ENCODE measurements around the gene CLEC2D. TPM values are rescaled to one million over a fixed set of nuclear protein-coding genes. Genes with fewer than 3 reads are reported as not detected.
A peak's percentile ranks its signal among the peaks of the same experiment; 100 is the strongest.
"Not testable (repeated sequence)": the region's sequence is repeated elsewhere in the genome, so short reads cannot be mapped to it uniquely, and the experiment has no call there.

CLEC2D gene
- total and polyA plus RNA-seq, 7 donors, result 0.69 to 24.0 (median 8.6) TPM

DNA sequence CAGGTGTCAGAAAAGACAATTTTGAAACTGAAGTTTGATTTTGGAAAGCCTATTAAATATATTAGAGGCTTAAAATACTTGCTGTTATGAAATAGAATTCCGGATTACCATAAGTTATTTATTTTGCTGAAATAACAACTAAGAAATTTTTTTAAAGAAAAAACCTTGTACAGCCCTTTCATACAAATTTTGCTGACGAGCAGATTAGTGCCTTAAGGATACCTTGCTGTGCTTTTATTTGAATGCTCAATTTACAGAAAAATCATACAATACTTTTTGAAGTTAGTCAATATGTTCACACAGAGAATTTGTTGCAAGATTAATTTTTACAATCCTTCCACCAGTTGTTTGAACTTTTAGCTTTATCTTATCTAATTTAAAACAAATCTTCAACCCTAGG is 29.5 kb upstream of the CLEC2D start:
- Histone ChIP-seq H3K9me3 (no peaks in the 10 kb centered on the region), H3K4me1 (no peaks in the 10 kb centered on the region), H3K27me3 (no peaks in the 10 kb centered on the region), H3K36me3 (no peaks in the 10 kb centered on the region), H3K4me3 (no peak overlapping the region), H3K27ac (no peak overlapping the region)
- DNase-seq, result no peak
- TF ChIP-seq POLR2A (IDR thresholded peaks at IDR 0.05), result no peak
- no peak for TF ChIP-seq EP300 (IDR thresholded peaks at IDR 0.05)
- TF ChIP-seq POLR2AphosphoS5 (IDR thresholded peaks at IDR 0.05), result no peak
- TF ChIP-seq, protein P1, sequence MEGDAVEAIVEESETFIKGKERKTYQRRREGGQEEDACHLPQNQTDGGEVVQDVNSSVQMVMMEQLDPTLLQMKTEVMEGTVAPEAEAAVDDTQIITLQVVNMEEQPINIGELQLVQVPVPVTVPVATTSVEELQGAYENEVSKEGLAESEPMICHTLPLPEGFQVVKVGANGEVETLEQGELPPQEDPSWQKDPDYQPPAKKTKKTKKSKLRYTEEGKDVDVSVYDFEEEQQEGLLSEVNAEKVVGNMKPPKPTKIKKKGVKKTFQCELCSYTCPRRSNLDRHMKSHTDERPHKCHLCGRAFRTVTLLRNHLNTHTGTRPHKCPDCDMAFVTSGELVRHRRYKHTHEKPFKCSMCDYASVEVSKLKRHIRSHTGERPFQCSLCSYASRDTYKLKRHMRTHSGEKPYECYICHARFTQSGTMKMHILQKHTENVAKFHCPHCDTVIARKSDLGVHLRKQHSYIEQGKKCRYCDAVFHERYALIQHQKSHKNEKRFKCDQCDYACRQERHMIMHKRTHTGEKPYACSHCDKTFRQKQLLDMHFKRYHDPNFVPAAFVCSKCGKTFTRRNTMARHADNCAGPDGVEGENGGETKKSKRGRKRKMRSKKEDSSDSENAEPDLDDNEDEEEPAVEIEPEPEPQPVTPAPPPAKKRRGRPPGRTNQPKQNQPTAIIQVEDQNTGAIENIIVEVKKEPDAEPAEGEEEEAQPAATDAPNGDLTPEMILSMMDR (IDR thresholded peaks at IDR 0.05), result no peak
- WGBS, 2 donors, result 95 to 97% methylated on average over 2 of the region's 2 CpGs
- intact Hi-C loops (cut with DNase I), result no loop called here

GRCh38 chr12:9642606-9643265 is 26.8 kb upstream of the CLEC2D start:
- no peaks in the 10 kb centered on the region for H3K9me3 ChIP-seq
- WGBS, 2 donors, result 85% methylated on average over 15 of the region's 15 CpGs
- intact Hi-C loops (cut with DNase I), result no loop called here
- H3K36me3 ChIP-seq, result no peaks in the 10 kb centered on the region
- no peak overlapping the region for H3K27ac ChIP-seq
- H3K4me1 ChIP-seq, result peaks cover 0 to 7% (median 6%) of the 10 kb centered on the region in 4 donors
- TF ChIP-seq POLR2A (IDR thresholded peaks at IDR 0.05) (no peak), EP300 (IDR thresholded peaks at IDR 0.05) (no peak), POLR2AphosphoS5 (IDR thresholded peaks at IDR 0.05) (no peak)
- TF ChIP-seq, protein P1 (IDR thresholded peaks at IDR 0.05), result no peak
- no peak for DNase-seq
- H3K4me3 ChIP-seq, result no peak overlapping the region
- H3K27me3 ChIP-seq, result no peaks in the 10 kb centered on the region

- Histone ChIP-seq H3K27ac (no peak overlapping the region), H3K36me3 (no peaks in the 10 kb centered on the region), H3K27me3 (no peaks in the 10 kb centered on the region), H3K4me3 (no peak overlapping the region), H3K4me1 (peaks cover 0 to 8% (median 6%) of the 10 kb centered on the region in 4 donors), H3K9me3 (no peaks in the 10 kb centered on the region)
- DNase-seq, result no peak
- TF ChIP-seq POLR2AphosphoS5 (IDR thresholded peaks at IDR 0.05) (no peak), EP300 (IDR thresholded peaks at IDR 0.05) (no peak), POLR2A (IDR thresholded peaks at IDR 0.05) (no peak)
- TF ChIP-seq, protein P1 (IDR thresholded peaks at IDR 0.05), result no peak
- intact Hi-C loops (cut with DNase I), result no loop called here
Measured at GRCh38 chr12:9643266-9643660, 26.2 kb upstream of the CLEC2D start.

DNA sequence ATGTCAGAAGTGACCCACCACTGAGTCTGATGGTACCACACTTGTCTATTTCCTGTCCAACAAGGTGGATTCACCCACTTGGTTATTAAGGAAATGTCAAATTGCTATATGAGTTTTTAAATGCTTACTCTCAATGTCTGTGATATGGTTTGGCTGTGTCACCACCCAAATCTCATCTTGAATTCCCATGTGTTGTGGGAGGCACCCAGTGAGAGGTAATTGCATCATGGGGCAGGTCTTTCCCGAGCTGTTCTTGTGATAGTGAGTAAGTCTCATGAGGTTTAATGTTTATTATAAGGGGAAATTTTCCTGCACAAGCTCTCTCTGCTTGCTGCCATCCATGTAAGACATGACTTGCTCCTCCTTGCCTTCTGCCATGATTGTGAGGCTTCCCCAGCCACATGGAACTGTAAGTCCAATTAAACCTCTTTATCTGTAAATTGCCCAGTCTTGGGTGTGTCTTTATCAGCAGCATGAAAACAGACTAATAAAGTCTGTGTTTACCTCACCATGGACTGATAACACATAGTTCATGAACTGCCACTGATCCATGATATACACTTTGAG is 24.4 kb upstream of the CLEC2D start:
- H3K36me3 ChIP-seq; H3K27me3 ChIP-seq; intact Hi-C loops (cut with DNase I); H3K9me3 ChIP-seq; H3K27ac ChIP-seq; H3K4me3 ChIP-seq; DNase-seq: not testable (repeated sequence)
- 83 to 84% methylated on average over 1 of the region's 1 CpG for WGBS, 2 donors
- H3K4me1 ChIP-seq, result peaks cover 0 to 22% (median 11%) of the 10 kb centered on the region in 4 donors

DNA sequence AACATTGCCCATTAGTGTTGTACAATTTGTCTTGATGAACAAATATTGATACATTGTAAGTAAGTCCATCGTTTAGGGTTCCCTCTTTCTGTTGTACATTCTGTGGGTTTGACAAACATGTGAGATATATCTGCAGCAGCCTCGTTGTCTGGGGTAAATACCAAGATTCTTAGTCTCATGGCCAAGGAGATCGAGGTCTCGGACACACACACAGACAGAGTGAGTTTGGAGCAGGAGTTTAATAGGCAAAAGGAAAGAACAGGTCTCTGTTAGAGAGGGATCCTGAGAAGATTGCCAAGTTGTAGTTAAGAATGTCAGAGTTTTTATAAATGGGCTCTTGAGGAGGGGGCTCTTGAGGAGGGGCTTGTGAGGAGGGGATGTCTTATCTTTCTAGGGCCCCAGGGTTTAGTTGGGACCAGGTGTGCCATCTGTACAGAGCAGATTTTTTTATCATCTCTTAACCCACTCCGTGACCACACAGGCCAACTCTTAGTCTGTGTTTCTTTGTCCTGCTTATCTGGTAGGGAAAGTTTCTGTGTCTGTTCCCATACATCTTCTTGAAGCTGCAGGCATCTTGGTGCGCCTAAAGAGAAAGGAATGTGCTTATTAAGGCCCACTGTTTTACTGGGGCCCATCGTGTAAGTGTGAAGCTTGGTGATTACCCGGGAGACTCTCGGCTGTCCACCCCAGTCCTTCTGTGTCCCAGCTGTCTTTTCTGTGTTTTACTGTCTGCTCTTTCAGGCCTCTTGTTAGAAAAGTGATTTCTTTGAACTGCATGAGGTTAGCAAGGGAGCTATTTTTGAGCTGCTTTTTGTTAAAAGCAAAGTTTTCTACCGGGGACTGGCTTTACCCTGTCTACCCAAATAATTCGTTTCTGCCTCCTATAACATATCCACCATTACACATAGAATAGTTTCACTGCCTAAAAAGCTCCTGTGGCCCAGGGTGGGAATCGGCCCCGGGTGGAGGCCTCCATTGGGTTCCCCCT is 22.4 kb upstream of the CLEC2D start:
- Histone ChIP-seq H3K27ac (peak overlapping the region; percentile 74 to 90 (median 81)), H3K4me1 (peaks cover 0 to 36% (median 14%) of the 10 kb centered on the region in 4 donors), H3K36me3 (no peaks in the 10 kb centered on the region), H3K9me3 (no peaks in the 10 kb centered on the region), H3K27me3 (no peaks in the 10 kb centered on the region), H3K4me3 (peak overlapping the region; percentile 64 to 80 (median 70))
- intact Hi-C loops (cut with DNase I), result no loop called here
- no peak for TF ChIP-seq POLR2A (IDR thresholded peaks at IDR 0.05)
- DNase-seq, result no peak
- 41 to 50% methylated on average over 13 of the region's 13 CpGs for WGBS, 2 donors

Data from sigmoid colon (tissue), 7 donors.